Measurements from ENCODE around the gene PROK1.
"Not testable (repeated sequence)": the region's sequence is repeated elsewhere in the genome, so short reads cannot be mapped to it uniquely, and the experiment has no call there.

PROK1 gene

GRCh38 chr1:110450929-110451328 is at the start of gene PROK1:
Gene PROK1, plus strand, starts transcription at chr1:110451149. Its CDS starts 68 bp downstream, at chr1:110451217.
- no peak for DNase-seq

- no peak for DNase-seq
These were observed 47.1 kb upstream of the PROK1 start for GRCh38 chr1:110403805-110404204.

GRCh38 chr1:110404401-110404800 is 46.5 kb upstream of the PROK1 start:
- no peak for DNase-seq

GRCh38 chr1:110406407-110406806 is 44.5 kb upstream of the PROK1 start:
- not testable (repeated sequence) for DNase-seq

- DNase-seq: peak; percentile 91
These were observed 43.4 kb upstream of the PROK1 start, which contains the start of gene LAMTOR5 for GRCh38 chr1:110407260-110408210. Gene LAMTOR5, minus strand, starts transcription at chr1:110407694. Its CDS starts 74 bp downstream, at chr1:110407620.

- DNase-seq: no peak
These were observed 42.5 kb upstream of the PROK1 start for GRCh38 chr1:110408488-110408887.

- DNase-seq: no peak
These were observed 41.6 kb upstream of the PROK1 start for GRCh38 chr1:110409316-110409715.

- no peak for DNase-seq
These were observed 39.7 kb upstream of the PROK1 start for GRCh38 chr1:110411173-110411735.

GRCh38 chr1:110412576-110412975 is 38.4 kb upstream of the PROK1 start:
- peak; percentile 72 for DNase-seq

- DNase-seq: not testable (repeated sequence)
These were observed 37.9 kb upstream of the PROK1 start for GRCh38 chr1:110413045-110413444.

GRCh38 chr1:110418729-110419128 is 32.2 kb upstream of the PROK1 start:
- no peak for DNase-seq

- DNase-seq: no peak
These were observed 30.8 kb upstream of the PROK1 start for GRCh38 chr1:110420023-110420662.

GRCh38 chr1:110420874-110421793 is 29.8 kb upstream of the PROK1 start:
- DNase-seq: peak; percentile 7

- no peak for DNase-seq
These were observed 26.0 kb upstream of the PROK1 start for GRCh38 chr1:110424699-110425611.

GRCh38 chr1:110425612-110426152 is 25.3 kb upstream of the PROK1 start:
- DNase-seq: no peak

GRCh38 chr1:110426854-110427253 is 24.1 kb upstream of the PROK1 start:
- no peak for DNase-seq

GRCh38 chr1:110428946-110429345 is 22.0 kb upstream of the PROK1 start:
- no peak for DNase-seq

- DNase-seq: no peak
These were observed 20.6 kb upstream of the PROK1 start for GRCh38 chr1:110430366-110430765.

- no peak for DNase-seq
These were observed 20.0 kb upstream of the PROK1 start for GRCh38 chr1:110430901-110431300.

- DNase-seq: no peak
These were observed 17.7 kb upstream of the PROK1 start for GRCh38 chr1:110433213-110433612.

GRCh38 chr1:110433803-110434202 is 17.1 kb upstream of the PROK1 start:
- DNase-seq: no peak

All from CD4-positive, alpha-beta T cell treated with Interleukin-17A for 4 hours (primary cell).